Lower leg skin (tissue), 3 donors: ENCODE measurements around the gene DPYSL5.

ENCODE experiments used
- POLR2A ChIP-seq, 2 donors: fragments of 450-650 bp; IDR thresholded peaks; one replicate each; pipeline ENCODE4 v1.6.1; 2016 to 2017; ENCODE audit warnings: antibody characterized with exemption in 2 of 2, mild to moderate bottlenecking in 1 of 2, moderate library complexity in 1 of 2
- TF ChIP-seq, protein P1 (sequence below), 3 donors: fragments of 450-650 bp; IDR thresholded peaks; one replicate each; pipeline ENCODE4 v1.5.1; 2016; ENCODE audit warnings: antibody characterized with exemption in 3 of 3, mild to moderate bottlenecking in 3 of 3, moderate library complexity in 2 of 3

DNA sequence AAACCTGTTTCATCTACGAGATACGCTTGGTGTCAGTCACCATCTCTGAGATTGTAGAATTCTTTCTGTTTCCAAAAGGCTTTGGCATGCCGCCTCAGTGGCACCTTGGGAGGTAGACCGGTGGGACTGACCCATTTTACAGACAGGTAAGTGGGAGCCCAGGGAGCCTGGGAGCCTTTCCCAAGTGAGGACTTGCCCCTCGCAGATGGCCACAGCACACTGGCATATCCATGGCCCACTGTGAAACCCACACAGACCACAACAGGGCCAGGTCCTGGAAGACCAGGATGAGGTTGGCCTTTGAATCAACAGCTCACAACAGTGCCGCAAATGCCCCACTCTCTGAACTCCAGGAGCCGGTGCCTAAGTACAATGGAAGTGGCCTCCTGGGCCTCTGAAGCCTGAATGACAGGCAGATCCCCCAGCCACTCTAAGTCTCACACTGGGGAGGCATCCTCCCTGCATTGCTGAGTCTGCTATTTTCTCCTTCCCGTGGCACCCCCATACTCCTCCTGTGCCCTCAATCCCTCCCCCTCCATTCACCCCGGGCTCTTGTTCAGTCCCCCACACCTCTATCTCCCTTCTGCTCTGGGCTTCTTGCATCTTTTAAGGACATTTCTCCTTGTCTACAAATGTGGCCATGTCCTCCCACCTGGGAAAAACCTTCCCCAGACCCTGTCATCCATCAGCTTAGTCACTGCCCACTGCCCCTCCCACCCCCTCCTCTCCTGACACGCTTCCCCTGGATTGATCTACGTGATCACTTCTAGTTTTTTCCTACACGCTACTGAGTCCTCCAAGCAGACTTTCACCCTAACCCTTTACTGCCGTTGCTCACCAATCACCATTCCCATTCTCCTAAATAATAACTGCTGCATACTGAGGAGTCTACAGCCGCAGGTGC lies 35.9 kb upstream of the DPYSL5 start:
- TF ChIP-seq, protein P1, sequence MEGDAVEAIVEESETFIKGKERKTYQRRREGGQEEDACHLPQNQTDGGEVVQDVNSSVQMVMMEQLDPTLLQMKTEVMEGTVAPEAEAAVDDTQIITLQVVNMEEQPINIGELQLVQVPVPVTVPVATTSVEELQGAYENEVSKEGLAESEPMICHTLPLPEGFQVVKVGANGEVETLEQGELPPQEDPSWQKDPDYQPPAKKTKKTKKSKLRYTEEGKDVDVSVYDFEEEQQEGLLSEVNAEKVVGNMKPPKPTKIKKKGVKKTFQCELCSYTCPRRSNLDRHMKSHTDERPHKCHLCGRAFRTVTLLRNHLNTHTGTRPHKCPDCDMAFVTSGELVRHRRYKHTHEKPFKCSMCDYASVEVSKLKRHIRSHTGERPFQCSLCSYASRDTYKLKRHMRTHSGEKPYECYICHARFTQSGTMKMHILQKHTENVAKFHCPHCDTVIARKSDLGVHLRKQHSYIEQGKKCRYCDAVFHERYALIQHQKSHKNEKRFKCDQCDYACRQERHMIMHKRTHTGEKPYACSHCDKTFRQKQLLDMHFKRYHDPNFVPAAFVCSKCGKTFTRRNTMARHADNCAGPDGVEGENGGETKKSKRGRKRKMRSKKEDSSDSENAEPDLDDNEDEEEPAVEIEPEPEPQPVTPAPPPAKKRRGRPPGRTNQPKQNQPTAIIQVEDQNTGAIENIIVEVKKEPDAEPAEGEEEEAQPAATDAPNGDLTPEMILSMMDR (IDR thresholded peaks at IDR 0.05) = no peak
- TF ChIP-seq POLR2A (IDR thresholded peaks at IDR 0.05) = no peak
